Activated CD8-positive, alpha-beta T cell treated with anti-CD3 and anti-CD28 coated beads for 36 hours (primary cell): ENCODE data around the gene SLC38A11. TPM values are rescaled to one million over a fixed set of nuclear protein-coding genes. Genes with fewer than 3 reads are reported as not detected.

Source experiments
- ATAC-seq: fragments of 200-7000 bp; cut with Tn5 transposase; one replicate; pipeline ENCODE4 v1.10.0; 2021; ENCODE audit warnings: mild to moderate bottlenecking, moderate library complexity
- CTCF ChIA-PET: fragments of 350-600 bp; sonication (Branson Sonifier 250); formaldehyde crosslinking; loops from one replicate; lab custom pipeline; 2021; ENCODE audit warnings: antibody characterized with exemption; lab: Charles Lee
- POLR2A ChIA-PET: fragments of 350-600 bp; sonication (Branson Sonifier 250); formaldehyde crosslinking; loops from one replicate; lab custom pipeline; 2021; ENCODE audit warnings: antibody characterized with exemption; lab: Charles Lee
- DNase-seq: peaks from one replicate; pipeline ENCODE4 v3.0.0-alpha.2; 2020
- H3K27ac Mint-ChIP-seq: one replicate; pipeline ENCODE4 v1.8.0; 2021; ENCODE audit warnings: mild to moderate bottlenecking, mixed read lengths
- H3K27me3 Mint-ChIP-seq: one replicate; pipeline ENCODE4 v1.8.0; 2021; ENCODE audit warnings: mixed read lengths
- H3K36me3 Mint-ChIP-seq: one replicate; pipeline ENCODE4 v1.8.0; 2021; ENCODE audit warnings: low read depth, mixed read lengths
- H3K4me1 Mint-ChIP-seq: one replicate; pipeline ENCODE4 v1.8.0; 2021; ENCODE audit warnings: low read depth, mixed read lengths
- H3K4me3 Mint-ChIP-seq: one replicate; pipeline ENCODE4 v1.8.0; 2021; ENCODE audit warnings: mild to moderate bottlenecking, moderate library complexity, mixed read lengths
- H3K9me3 Mint-ChIP-seq: one replicate; pipeline ENCODE4 v1.8.0; 2021; ENCODE audit warnings: mixed read lengths
- intact Hi-C: fragments of 100-400 bp; cut with micrococcal nuclease; formaldehyde crosslinking; loops from one replicate; pipeline ENCODE4 v1.10.0; 2022
- total RNA-seq, 2 experiments: library from RNA; stranded (reverse); gene quantifications; one replicate each; pipeline ENCODE4 v1.2.3, GENCODE V29; 2021
- TF ChIP-seq, protein P1 (sequence below): fragments of 200-600 bp; IDR thresholded peaks from one replicate; pipeline ENCODE4 v1.8.0; 2022; ENCODE audit warnings: antibody characterized with exemption, mild to moderate bottlenecking

SLC38A11 gene
- total RNA-seq, 2 experiments from 2014 or later: not detected

- DNase-seq (no peak), ATAC-seq (no peak)
- Mint-ChIP-seq H3K4me3 (no peak overlapping the region), H3K27me3 (no peaks in the 10 kb centered on the region), H3K4me1 (peaks cover 2% of the 10 kb centered on the region), H3K36me3 (no peaks in the 10 kb centered on the region), H3K27ac (no peak overlapping the region), H3K9me3 (no peaks in the 10 kb centered on the region)
- intact Hi-C loops: no loop called here
- POLR2A ChIA-PET: no interaction called here
- CTCF ChIA-PET: no interaction called here
- TF ChIP-seq, protein P1, sequence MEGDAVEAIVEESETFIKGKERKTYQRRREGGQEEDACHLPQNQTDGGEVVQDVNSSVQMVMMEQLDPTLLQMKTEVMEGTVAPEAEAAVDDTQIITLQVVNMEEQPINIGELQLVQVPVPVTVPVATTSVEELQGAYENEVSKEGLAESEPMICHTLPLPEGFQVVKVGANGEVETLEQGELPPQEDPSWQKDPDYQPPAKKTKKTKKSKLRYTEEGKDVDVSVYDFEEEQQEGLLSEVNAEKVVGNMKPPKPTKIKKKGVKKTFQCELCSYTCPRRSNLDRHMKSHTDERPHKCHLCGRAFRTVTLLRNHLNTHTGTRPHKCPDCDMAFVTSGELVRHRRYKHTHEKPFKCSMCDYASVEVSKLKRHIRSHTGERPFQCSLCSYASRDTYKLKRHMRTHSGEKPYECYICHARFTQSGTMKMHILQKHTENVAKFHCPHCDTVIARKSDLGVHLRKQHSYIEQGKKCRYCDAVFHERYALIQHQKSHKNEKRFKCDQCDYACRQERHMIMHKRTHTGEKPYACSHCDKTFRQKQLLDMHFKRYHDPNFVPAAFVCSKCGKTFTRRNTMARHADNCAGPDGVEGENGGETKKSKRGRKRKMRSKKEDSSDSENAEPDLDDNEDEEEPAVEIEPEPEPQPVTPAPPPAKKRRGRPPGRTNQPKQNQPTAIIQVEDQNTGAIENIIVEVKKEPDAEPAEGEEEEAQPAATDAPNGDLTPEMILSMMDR: no peak
Observed at GRCh38 chr2:164974221-164974620, 18.9 kb upstream of the SLC38A11 start.

GRCh38 chr2:164972216-164972615 is 16.9 kb upstream of the SLC38A11 start:
- Mint-ChIP-seq H3K9me3 (no peaks in the 10 kb centered on the region), H3K4me3 (no peak overlapping the region), H3K4me1 (peaks cover 2% of the 10 kb centered on the region), H3K27ac (no peak overlapping the region), H3K36me3 (no peaks in the 10 kb centered on the region), H3K27me3 (no peaks in the 10 kb centered on the region)
- intact Hi-C loops: no loop called here
- ChIA-PET CTCF (interaction anchor here (1.2 kb wide), 1 partner anchor 42 kb away, joined by 4 read pairs; no protein-coding TSS in a partner anchor), POLR2A (no interaction called here)
- ATAC-seq (no peak), DNase-seq (no peak)
- TF ChIP-seq, protein P1: no peak

- CTCF ChIA-PET: interaction anchor here (0.8 kb wide), 1 partner anchor 128 kb away, joined by 4 read pairs; the partner anchor contains the start of gene COBLL1
- Mint-ChIP-seq H3K4me1 (peaks cover 2% of the 10 kb centered on the region), H3K36me3 (no peaks in the 10 kb centered on the region), H3K27ac (no peak overlapping the region), H3K4me3 (no peak overlapping the region), H3K9me3 (no peaks in the 10 kb centered on the region), H3K27me3 (no peaks in the 10 kb centered on the region)
- TF ChIP-seq, protein P1: no peak
- DNase-seq (no peak), ATAC-seq (no peak)
- intact Hi-C loops: no loop called here
- POLR2A ChIA-PET: no interaction called here
Observed at GRCh38 chr2:164969909-164970690, 14.8 kb upstream of the SLC38A11 start.

DNA sequence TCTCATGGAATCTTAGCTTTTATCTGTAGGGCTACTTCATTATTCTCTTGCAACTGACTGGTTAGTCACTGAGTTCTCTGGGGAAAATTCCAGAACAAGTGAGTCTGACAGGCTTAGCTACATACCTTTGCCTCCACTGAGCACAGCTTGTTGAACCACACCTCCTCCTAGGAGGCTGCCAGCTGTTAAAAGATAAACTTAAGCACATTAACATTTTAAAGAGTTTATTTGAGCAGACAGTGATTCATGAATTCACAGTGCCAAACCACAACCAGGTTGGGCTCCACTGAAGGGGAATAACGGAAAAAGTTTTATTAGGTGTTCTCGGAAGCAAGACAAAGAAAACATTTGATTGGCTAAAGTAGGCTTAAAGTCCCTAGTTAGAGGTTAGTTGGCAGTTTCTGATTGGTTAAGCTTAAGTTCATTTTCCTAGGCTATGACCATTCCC is 12.5 kb upstream of the SLC38A11 start:
- TF ChIP-seq, protein P1: no peak
- H3K27ac Mint-ChIP-seq: no peak overlapping the region
- ChIA-PET CTCF (no interaction called here), POLR2A (no interaction called here)
- intact Hi-C loops: no loop called here
- no peaks in the 10 kb centered on the region for H3K27me3 Mint-ChIP-seq
- ATAC-seq (no peak), DNase-seq (no peak)
- no peak overlapping the region for H3K4me3 Mint-ChIP-seq
- no peaks in the 10 kb centered on the region for H3K36me3 Mint-ChIP-seq
- no peaks in the 10 kb centered on the region for H3K4me1 Mint-ChIP-seq
- no peaks in the 10 kb centered on the region for H3K9me3 Mint-ChIP-seq

DNA sequence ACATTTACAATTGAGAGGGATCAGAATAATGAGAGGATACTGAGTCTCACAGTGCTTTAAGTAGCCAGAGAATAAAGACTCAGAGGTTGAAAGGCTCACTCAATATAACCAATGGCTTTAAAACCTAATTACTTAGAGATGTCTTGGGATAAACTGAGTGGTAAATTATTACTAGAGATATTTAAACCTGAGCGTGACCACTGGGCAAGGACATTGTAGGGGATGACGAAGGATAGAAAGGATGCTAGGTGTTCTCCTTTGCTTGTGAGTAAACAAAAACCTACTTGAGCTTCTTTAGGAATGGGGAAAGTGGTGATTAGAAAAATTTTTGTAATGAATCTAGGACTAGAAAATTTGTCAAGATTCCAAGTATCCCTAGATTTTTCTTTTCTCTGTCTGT is 12.0 kb upstream of the SLC38A11 start:
- Mint-ChIP-seq H3K27ac (no peak overlapping the region), H3K36me3 (no peaks in the 10 kb centered on the region), H3K9me3 (no peaks in the 10 kb centered on the region), H3K4me1 (no peaks in the 10 kb centered on the region), H3K4me3 (no peak overlapping the region), H3K27me3 (no peaks in the 10 kb centered on the region)
- DNase-seq: no peak
- ATAC-seq: no peak
- TF ChIP-seq, protein P1: no peak
- intact Hi-C loops: no loop called here
- ChIA-PET CTCF (no interaction called here), POLR2A (no interaction called here)
